NB4 (cell line): ENCODE measurements around the gene BCL2L1.

Experiments used
- DNase-seq: peaks from one replicate; pipeline ENCODE4 v3.0.0; 2010; ENCODE audit warnings: low read depth
- H3K4me3 ChIP-seq: one replicate; pipeline ENCODE4 v1.5.1; 2011; ENCODE audit warnings: mild to moderate bottlenecking, low read depth, low read length, moderate library complexity
- MYC ChIP-seq: IDR thresholded peaks from 2 replicates; pipeline ENCODE4 v1.6.1; 2011; ENCODE audit warnings: low read depth, low read length
- POLR2A ChIP-seq: IDR thresholded peaks from 2 replicates; pipeline ENCODE4 v1.6.1; 2011; ENCODE audit warnings: mild to moderate bottlenecking; ENCODE audit not compliant: insufficient read length; ENCODE audit errors: extremely low read depth
- TF ChIP-seq, protein P1 (sequence below): IDR thresholded peaks from one replicate; pipeline ENCODE4 v1.5.1; 2012; ENCODE audit warnings: low read depth, low read length
- TF ChIP-seq, protein P2 (sequence below): IDR thresholded peaks from 2 replicates; pipeline ENCODE4 v1.6.1; 2011; ENCODE audit warnings: low read depth, low read length

BCL2L1 gene

DNA sequence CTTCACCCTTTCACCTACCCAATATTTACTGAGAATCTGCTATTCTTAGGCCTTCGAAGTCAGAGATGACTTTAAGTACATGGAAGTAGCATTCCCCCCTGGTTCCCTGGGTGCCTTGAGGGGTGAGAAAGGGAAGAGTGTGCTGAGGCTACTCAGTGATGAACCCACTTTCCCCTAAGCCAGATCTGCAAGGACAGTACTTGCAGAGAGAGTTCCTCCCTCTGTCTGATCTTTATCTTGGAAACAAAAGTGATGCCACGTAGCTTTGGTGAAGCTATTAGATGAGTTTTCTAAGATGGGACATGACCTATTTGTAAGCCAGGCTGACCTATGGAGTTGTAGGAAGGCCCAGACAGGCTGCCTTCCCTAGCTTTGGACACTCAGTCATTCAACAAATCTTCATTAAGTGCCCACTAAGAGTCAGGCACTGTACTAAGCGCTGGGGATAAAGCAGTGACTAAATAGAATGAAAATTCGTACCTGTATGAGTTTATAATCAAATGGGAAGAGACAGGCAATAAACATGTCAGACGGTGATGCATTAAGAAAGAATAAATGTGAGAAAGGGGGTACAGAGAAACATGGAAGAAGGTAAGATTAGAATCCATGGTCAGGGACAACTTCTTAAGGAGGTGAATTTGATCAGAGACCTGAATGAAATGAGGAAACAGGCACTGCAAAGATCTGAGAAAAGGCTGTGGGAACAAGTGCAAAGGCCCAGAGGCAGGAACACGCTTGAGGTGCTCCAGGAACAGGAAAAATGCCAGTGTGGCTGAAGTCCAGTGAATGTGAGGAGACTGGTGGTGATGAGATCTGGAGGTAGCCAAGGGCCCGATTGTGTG, 42.2 kb downstream of the BCL2L1 start:
- no peak for DNase-seq
- TF ChIP-seq, protein P1, sequence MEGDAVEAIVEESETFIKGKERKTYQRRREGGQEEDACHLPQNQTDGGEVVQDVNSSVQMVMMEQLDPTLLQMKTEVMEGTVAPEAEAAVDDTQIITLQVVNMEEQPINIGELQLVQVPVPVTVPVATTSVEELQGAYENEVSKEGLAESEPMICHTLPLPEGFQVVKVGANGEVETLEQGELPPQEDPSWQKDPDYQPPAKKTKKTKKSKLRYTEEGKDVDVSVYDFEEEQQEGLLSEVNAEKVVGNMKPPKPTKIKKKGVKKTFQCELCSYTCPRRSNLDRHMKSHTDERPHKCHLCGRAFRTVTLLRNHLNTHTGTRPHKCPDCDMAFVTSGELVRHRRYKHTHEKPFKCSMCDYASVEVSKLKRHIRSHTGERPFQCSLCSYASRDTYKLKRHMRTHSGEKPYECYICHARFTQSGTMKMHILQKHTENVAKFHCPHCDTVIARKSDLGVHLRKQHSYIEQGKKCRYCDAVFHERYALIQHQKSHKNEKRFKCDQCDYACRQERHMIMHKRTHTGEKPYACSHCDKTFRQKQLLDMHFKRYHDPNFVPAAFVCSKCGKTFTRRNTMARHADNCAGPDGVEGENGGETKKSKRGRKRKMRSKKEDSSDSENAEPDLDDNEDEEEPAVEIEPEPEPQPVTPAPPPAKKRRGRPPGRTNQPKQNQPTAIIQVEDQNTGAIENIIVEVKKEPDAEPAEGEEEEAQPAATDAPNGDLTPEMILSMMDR, result no peak
- no peak overlapping the region for H3K4me3 ChIP-seq

DNA sequence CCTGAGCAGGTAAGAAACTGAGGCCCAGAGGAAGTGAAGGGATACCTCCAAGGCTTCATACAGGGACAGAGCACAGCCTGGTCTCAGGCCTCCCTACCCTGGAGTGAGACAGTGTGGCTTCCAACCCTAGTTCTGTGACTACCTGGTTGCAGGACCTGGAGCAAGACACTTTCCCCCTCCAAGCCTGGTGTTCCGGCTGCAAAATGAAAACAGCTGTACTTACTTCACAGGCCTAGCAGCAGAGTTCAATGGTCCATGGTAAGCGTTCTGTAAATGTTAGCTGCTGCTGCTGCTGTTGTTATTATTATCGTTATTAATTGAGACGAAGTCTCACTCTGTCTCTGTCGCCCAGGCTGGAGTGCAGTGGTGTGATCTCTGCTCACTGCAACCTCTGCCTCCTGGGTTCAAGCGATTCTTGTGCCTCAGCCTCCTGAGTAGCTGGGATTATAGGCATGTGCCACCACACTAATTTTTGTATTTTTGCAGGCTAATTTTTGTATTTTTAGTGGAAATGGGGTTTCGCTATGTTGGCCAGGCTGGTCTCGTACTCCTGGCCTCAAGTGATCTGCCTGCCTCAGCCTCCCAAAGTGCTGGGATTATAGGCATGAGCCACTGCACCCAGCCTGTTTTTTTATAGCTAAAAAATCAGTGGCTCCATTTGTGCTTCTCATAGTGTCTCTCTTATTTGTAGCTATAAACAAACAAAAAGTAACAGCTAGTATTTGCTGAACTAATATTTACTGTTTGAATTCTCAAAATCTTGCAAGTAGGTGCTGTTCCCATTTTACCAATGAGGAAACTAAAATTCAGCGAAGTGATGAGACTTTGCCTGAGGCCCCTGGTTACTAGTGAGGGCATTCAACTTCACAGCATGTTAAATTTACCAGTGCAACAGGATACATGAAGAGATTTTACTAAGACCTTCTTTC, 43.0 kb downstream of the BCL2L1 start:
- TF ChIP-seq, protein P2, sequence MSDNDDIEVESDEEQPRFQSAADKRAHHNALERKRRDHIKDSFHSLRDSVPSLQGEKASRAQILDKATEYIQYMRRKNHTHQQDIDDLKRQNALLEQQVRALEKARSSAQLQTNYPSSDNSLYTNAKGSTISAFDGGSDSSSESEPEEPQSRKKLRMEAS, result no peak
- TF ChIP-seq, protein P1, result no peak
- no peak for TF ChIP-seq MYC
- TF ChIP-seq POLR2A, result no peak
- no peak for DNase-seq
- H3K4me3 ChIP-seq, result no peak overlapping the region

DNA sequence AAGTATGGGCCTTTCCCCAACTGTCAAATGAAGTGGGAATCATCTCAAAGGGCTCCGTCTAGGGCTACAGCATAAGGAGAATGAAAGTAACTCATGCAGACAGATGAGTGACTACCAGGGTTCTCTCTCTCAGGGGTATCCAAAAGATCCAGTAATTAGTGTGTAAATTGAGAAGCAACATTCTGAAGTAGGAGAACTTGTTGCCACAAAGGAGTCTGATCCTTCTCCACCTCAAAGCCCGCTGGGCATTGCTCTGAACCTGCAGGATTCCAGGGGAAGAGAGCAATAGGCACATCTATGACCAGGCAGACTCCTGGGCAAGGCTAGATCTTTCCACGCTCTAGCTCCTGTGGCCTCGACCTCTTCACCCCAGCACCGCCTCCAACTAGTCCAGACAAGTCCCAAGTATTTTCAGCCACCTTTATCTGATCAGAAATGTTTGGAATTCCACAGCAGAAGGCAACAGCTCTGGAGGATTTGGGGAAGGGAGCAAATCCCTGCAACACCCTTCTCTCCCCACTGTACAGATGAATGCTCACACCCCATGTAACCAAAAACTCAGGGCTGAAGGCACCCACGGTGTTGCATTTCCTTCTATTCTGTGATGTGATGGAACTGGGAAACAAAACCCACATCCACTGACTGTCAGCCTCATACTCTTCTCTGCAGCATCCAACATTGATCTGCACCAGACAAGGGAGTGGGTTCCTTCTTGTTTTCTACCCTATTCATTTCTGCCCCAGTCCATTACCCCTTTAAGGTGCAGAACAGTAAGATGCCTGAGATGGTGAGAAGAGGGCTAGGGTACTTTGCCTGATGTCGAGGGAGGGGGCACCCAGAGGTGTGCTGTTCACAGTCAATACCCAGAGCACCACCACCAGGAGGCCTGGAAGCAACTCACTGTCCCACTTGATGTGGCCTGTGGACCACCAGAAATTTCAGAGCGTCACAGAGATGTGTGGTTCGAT, 44.0 kb downstream of the BCL2L1 start:
- no peak for DNase-seq
- TF ChIP-seq, protein P2, result no peak
- H3K4me3 ChIP-seq, result no peak overlapping the region

DNA sequence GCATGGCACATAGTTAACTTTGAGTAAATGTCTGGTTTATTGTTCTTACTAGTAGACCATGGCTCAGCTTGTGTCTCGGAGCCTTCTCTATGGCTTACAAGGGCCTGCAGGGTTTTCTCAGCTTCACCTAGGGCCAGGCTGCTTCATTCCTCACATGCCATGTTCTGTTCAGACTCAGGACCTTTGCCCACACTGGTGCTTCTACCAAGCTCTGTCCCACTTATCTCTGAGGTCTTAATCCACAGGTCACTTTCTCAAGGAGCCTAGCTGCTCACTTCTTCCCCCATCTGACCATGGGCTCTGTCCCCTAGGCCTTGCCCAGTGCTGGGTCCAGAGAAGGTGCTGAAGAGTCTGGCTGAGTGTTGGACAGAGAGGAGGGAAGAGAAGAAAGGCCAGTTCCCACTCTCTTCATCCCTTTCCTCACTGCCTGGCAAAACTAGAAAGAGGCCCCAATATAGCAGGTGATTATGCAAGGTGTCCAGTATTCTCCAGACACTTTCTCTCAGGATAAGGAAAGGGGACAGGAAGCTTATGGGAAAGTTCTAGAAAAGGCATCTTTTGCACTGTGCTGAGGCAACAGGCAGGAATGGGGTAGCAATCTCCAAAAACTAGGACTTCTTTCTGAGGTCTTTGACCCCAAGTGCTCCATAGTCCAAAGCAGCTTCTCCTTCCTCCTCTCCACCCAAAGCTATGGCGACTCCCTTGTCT, 45.0 kb downstream of the BCL2L1 start:
- H3K4me3 ChIP-seq, result no peak overlapping the region
- no peak for TF ChIP-seq POLR2A
- TF ChIP-seq, protein P1, result no peak
- TF ChIP-seq, protein P2, result no peak
- no peak for TF ChIP-seq MYC
- DNase-seq, result no peak

DNA sequence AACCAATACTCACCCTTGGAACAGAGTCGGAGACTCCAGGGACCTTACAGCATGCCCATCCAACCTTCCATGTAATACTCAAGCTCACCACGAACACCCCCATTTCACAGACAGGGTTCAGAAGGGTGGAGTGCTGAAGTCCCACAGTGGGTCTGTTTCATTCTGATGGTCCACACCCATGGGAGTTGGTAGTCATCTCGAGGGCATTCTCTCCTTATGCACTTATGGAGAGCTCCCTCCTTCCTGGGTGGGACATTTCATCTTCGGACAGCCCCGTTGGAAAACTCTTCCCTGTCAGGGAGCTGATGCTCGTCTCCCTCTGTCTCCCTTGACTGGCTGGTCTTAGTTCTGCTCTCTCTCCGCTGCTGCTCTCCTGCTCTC, 46.1 kb downstream of the BCL2L1 start:
- DNase-seq, result no peak
- TF ChIP-seq, protein P2, result no peak
- TF ChIP-seq MYC, result no peak
- TF ChIP-seq, protein P1, result no peak
- no peak for TF ChIP-seq POLR2A
- no peak overlapping the region for H3K4me3 ChIP-seq
